ENCODE data around the gene PDZD2.

- TF ChIP-seq POLR2A (IDR thresholded peaks at IDR 0.05) (peak; percentile 37), EP300 (IDR thresholded peaks at IDR 0.05) (no peak)
These were observed 296.8 kb downstream of the PDZD2 start for GRCh38 chr5:31935496-31936369.
